Natural killer cell (primary cell): ENCODE results near the gene GCN1. TPM values are rescaled to one million over a fixed set of nuclear protein-coding genes. Genes with fewer than 3 reads are reported as not detected.

Source experiments
- ATAC-seq, 3 donors: fragments of 150-1000 bp in 2 of 3; fragments of 200-7000 bp in 1 of 3; cut with Tn5 transposase; 1 replicate in 1 of 3; 2 replicates in 2 of 3; pipeline ENCODE4 v1.10.0; 2021; ENCODE audit warnings: mild to moderate bottlenecking in 2 of 3, moderate library complexity in 2 of 3
- DNase-seq, 2 donors: peaks; one replicate each; pipeline versions ENCODE4 v3.0.0 to v3.0.0-alpha.2; 2013 to 2021; ENCODE audit warnings: mixed read lengths in 1 of 2
- H3K27ac ChIP-seq: one replicate; pipeline ENCODE4 v1.5.1; 2013; ENCODE audit warnings: mild to moderate bottlenecking, low read length
- H3K27me3 ChIP-seq: one replicate; pipeline ENCODE4 v1.6.1; 2013; ENCODE audit warnings: low read length; ENCODE audit not compliant: control insufficient read depth, insufficient read depth
- H3K36me3 ChIP-seq: one replicate; pipeline ENCODE4 v1.6.1; 2013; ENCODE audit warnings: low read length; ENCODE audit not compliant: control insufficient read depth, insufficient read depth
- H3K4me1 ChIP-seq: one replicate; pipeline ENCODE4 v1.6.1; 2013; ENCODE audit warnings: low read length; ENCODE audit not compliant: control insufficient read depth, insufficient read depth
- H3K4me3 ChIP-seq: one replicate; pipeline ENCODE4 v1.5.1; 2013; ENCODE audit warnings: low read length
- H3K9me3 ChIP-seq: one replicate; pipeline ENCODE4 v1.6.1; 2013; ENCODE audit warnings: low read length; ENCODE audit not compliant: control insufficient read depth, insufficient read depth
- H3K27ac Mint-ChIP-seq, 2 donors: one replicate each; pipeline ENCODE4 v1.8.0; 2022; ENCODE audit warnings: mild to moderate bottlenecking in 2 of 2, mixed read lengths in 2 of 2, moderate library complexity in 1 of 2
- H3K27me3 Mint-ChIP-seq, 2 donors: one replicate each; pipeline ENCODE4 v1.8.0; 2022; ENCODE audit warnings: low read depth in 2 of 2, mixed read lengths in 2 of 2
- H3K36me3 Mint-ChIP-seq: one replicate; pipeline ENCODE4 v1.8.0; 2022; ENCODE audit warnings: mixed read lengths
- H3K4me1 Mint-ChIP-seq, 2 donors: one replicate each; pipeline ENCODE4 v1.8.0; 2022; ENCODE audit warnings: mixed read lengths in 2 of 2
- H3K4me3 Mint-ChIP-seq: one replicate; pipeline ENCODE4 v1.8.0; 2022; ENCODE audit warnings: mild to moderate bottlenecking, moderate library complexity, mixed read lengths
- H3K9me3 Mint-ChIP-seq, 2 donors: one replicate each; pipeline ENCODE4 v1.8.0; 2022; ENCODE audit warnings: mixed read lengths in 2 of 2
- WGBS: methylation state at CpG from one replicate; pipeline ENCODE4 v1.1.7; 2013; ENCODE audit warnings: missing lambda C conversion rate; ENCODE audit not compliant: insufficient coverage; 5-methylcytosine and 5-hydroxymethylcytosine counted together
- intact Hi-C: fragments of 100-400 bp; cut with micrococcal nuclease; formaldehyde crosslinking; loops from one replicate; pipeline ENCODE4 v1.14.2; 2022
- total RNA-seq, 4 donors: library from RNA; stranded (reverse); fragments of 120-200 nt in 1 of 4; gene quantifications; one replicate each; pipeline versions ENCODE4 v1.2.3 to v1.2.4, GENCODE V29; 2013 to 2022
- TF ChIP-seq, protein P1 (sequence below): fragments of 200-600 bp; IDR thresholded peaks from one replicate; pipeline ENCODE4 v1.8.0; 2022; ENCODE audit warnings: antibody characterized with exemption

GCN1 gene
- total RNA-seq, 3 donors from 2014 or later (not counting 1 experiment from before 2014, with no cell fraction given) = 119 to 141 (median 120) TPM

DNA sequence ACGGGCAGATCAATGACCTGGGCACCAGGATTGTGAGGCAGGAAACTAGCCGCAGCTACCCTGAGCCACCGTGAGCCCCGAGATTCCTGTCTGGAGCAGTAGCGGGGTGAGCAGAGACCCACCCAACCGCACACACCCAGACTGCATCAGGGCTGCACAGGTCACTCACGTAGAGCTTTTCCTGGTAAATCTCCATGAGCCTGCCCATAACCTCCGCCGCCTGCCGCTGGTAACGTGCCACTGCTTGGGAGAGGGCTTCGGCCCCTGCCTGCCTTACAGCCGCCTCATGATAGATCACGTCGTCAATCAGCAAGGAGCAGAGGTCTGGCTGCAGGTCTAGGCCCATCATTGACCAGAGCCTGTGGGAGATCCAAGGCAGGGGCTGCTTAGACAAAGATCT, 39.4 kb downstream of the GCN1 start:
- TF ChIP-seq, protein P1, sequence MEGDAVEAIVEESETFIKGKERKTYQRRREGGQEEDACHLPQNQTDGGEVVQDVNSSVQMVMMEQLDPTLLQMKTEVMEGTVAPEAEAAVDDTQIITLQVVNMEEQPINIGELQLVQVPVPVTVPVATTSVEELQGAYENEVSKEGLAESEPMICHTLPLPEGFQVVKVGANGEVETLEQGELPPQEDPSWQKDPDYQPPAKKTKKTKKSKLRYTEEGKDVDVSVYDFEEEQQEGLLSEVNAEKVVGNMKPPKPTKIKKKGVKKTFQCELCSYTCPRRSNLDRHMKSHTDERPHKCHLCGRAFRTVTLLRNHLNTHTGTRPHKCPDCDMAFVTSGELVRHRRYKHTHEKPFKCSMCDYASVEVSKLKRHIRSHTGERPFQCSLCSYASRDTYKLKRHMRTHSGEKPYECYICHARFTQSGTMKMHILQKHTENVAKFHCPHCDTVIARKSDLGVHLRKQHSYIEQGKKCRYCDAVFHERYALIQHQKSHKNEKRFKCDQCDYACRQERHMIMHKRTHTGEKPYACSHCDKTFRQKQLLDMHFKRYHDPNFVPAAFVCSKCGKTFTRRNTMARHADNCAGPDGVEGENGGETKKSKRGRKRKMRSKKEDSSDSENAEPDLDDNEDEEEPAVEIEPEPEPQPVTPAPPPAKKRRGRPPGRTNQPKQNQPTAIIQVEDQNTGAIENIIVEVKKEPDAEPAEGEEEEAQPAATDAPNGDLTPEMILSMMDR = no peak
- DNase-seq = no peak
- Histone ChIP-seq H3K36me3 (peaks cover 86% of the 10 kb centered on the region), H3K4me3 (no peak overlapping the region), H3K27me3 (no peaks in the 10 kb centered on the region), H3K4me1 (no peaks in the 10 kb centered on the region), H3K9me3 (no peaks in the 10 kb centered on the region), H3K27ac (no peak overlapping the region)
- Mint-ChIP-seq H3K9me3 (no peaks in the 10 kb centered on the region), H3K4me1 (no peaks in the 10 kb centered on the region), H3K27me3 (no peaks in the 10 kb centered on the region), H3K4me3 (no peak overlapping the region), H3K27ac (no peak overlapping the region), H3K36me3 (no peaks in the 10 kb centered on the region)
- ATAC-seq = no peak
- WGBS = 97% methylated on average over 15 of the region's 15 CpGs
- intact Hi-C loops = no loop called here

DNA sequence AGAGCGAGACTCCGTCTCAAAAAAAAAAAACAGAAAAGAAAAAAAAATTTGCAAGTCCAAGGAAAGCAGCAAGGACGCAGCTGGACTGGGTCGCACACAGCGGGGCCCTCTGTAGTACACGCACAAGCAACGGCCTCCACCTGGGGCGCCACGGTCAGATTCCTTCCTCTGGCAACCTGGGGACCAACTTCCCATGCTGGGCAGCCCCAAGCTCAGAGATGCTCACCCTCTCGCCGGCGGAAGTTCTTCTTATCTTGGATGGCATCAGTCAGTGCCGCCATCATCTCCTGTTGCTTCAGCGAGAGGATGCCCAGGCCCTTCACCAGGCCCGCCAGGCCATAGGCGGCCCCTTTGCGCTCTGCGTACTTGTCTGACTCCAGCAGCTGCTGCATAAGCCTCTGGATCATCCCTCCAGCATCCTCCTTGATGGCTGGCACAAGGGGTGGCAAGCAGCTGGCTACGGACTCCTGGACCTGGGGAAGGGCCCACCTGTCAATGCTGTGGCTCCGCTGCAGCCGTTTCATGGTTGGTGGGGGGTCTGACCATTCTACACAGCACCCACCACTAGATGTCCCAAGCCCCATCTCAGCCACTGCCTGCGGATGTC, 43.5 kb downstream of the GCN1 start:
- Histone ChIP-seq H3K27me3 (no peaks in the 10 kb centered on the region), H3K9me3 (no peaks in the 10 kb centered on the region), H3K4me3 (no peak overlapping the region), H3K4me1 (no peaks in the 10 kb centered on the region), H3K27ac (no peak overlapping the region), H3K36me3 (peaks cover 86% of the 10 kb centered on the region)
- no peak overlapping the region for H3K27ac Mint-ChIP-seq
- peaks cover 6% of the 10 kb centered on the region for H3K36me3 Mint-ChIP-seq
- no peak for DNase-seq
- H3K4me1 Mint-ChIP-seq = no peaks in the 10 kb centered on the region
- 97% methylated on average over 19 of the region's 22 CpGs for WGBS
- H3K9me3 Mint-ChIP-seq = no peaks in the 10 kb centered on the region
- intact Hi-C loops = no loop called here
- ATAC-seq = no peak
- H3K27me3 Mint-ChIP-seq = no peaks in the 10 kb centered on the region
- no peak overlapping the region for H3K4me3 Mint-ChIP-seq
- TF ChIP-seq, protein P1 = no peak

DNA sequence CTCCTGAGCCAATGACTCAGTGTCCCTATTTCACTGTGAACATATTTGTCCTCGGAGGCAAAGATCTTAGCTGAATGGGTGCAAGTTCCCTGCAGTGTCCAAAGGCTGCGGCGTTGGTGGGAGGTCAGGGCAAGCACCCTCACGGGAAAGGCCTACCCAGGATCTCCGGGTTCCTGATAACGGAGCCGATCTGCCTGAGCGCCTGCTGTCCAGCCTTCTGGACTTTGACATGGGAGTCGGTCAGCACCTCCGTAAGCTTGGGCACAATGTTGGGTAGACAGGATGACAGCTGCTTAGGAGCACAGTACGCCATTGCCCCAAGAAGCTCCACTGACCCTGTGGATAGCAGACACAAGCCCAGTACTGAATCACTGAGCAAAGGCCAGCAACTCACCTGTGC, 46.5 kb downstream of the GCN1 start:
- Mint-ChIP-seq H3K27me3 (no peaks in the 10 kb centered on the region), H3K4me1 (no peaks in the 10 kb centered on the region), H3K4me3 (no peak overlapping the region), H3K27ac (peak overlapping the region in 1 of 2 donors; percentile 59), H3K36me3 (peaks cover 6% of the 10 kb centered on the region), H3K9me3 (no peaks in the 10 kb centered on the region)
- H3K4me1 ChIP-seq = no peaks in the 10 kb centered on the region
- no peaks in the 10 kb centered on the region for H3K27me3 ChIP-seq
- TF ChIP-seq, protein P1 = no peak
- DNase-seq (no peak), ATAC-seq (no peak)
- intact Hi-C loops = no loop called here
- peaks cover 82% of the 10 kb centered on the region for H3K36me3 ChIP-seq
- no peaks in the 10 kb centered on the region for H3K9me3 ChIP-seq
- H3K27ac ChIP-seq = no peak overlapping the region
- H3K4me3 ChIP-seq = no peak overlapping the region
- 98% methylated on average over 11 of the region's 11 CpGs for WGBS

DNA sequence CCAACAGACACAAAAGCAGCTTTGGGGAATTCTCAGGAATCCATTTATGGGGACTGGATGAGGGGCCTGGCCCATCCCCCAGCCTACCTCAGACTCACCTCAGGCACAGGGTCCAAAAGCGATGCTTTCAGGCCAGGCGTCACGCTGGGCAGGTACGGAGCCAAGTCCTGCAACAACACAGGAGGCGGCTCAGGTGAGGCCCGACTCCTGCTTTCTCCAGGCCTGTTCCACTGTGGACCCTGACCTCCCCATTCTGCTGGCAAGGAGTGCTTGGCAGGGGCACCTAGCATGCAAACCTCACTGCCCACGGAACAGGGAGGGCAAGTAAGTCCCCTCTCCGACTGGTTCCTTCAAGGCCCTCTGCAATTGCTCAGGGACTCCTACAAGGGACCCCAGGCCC, 49.4 kb downstream of the GCN1 start:
- Mint-ChIP-seq H3K27me3 (no peaks in the 10 kb centered on the region), H3K4me3 (no peak overlapping the region), H3K27ac (no peak overlapping the region), H3K4me1 (no peaks in the 10 kb centered on the region), H3K36me3 (peaks cover 21% of the 10 kb centered on the region), H3K9me3 (no peaks in the 10 kb centered on the region)
- 98% methylated on average over 8 of the region's 8 CpGs for WGBS
- DNase-seq (no peak), ATAC-seq (no peak)
- TF ChIP-seq, protein P1 = no peak
- Histone ChIP-seq H3K4me1 (no peaks in the 10 kb centered on the region), H3K4me3 (no peak overlapping the region), H3K27ac (no peak overlapping the region), H3K27me3 (no peaks in the 10 kb centered on the region), H3K9me3 (no peaks in the 10 kb centered on the region), H3K36me3 (peaks cover 89% of the 10 kb centered on the region)
- intact Hi-C loops = no loop called here
